ENCODE results near the gene FRMD4A.

Gene FRMD4A

GRCh38 chr10:14024329-14025202 lies 306.2 kb downstream of the FRMD4A start:
- Histone ChIP-seq H3K9ac (ENCODE audit: low read depth, low read length) (no peak overlapping the region), H3K79me2 (ENCODE audit: insufficient read depth, low read length) (no peaks in the 10 kb centered on the region), H3K4me3 (ENCODE audit: low read depth in 1 of 2, low read length in 2 of 2) (no peak overlapping the region), H3K4me2 (ENCODE audit: insufficient read depth, low read length) (no peak overlapping the region), H3K27me3 (ENCODE audit: insufficient read depth, low read length, poor library complexity) (peaks cover 10% of the 10 kb centered on the region), H4K20me1 (ENCODE audit: insufficient read depth, low read length) (no peaks in the 10 kb centered on the region), H2AFZ (ENCODE audit: low read depth, low read length) (no peak overlapping the region), H3K27ac (ENCODE audit: low read length) (no peak overlapping the region), H3K36me3 (ENCODE audit: insufficient read depth, low read length) (no peaks in the 10 kb centered on the region), H3K4me1 (ENCODE audit: insufficient read depth, low read length) (no peaks in the 10 kb centered on the region), H3K9me3 (ENCODE audit: insufficient read depth, low read length, severe bottlenecking) (no peaks in the 10 kb centered on the region)
- DNase-seq: no peak
- ATAC-seq (ENCODE audit: insufficient read depth, low read depth): no peak
- TF ChIP-seq EZH2 (IDR thresholded peaks at IDR 0.05; ENCODE audit: borderline replicate concordance, low read depth, low read length, severe bottlenecking) (no peak), CTCF (IDR thresholded peaks at IDR 0.05; ENCODE audit: borderline replicate concordance, extremely low read depth, low read length, poor library complexity, severe bottlenecking) (no peak)

- Histone ChIP-seq H2AFZ (ENCODE audit: low read depth, low read length) (no peak overlapping the region), H3K27me3 (ENCODE audit: insufficient read depth, low read length, poor library complexity) (peaks cover 10% of the 10 kb centered on the region), H3K4me2 (ENCODE audit: insufficient read depth, low read length) (no peak overlapping the region), H4K20me1 (ENCODE audit: insufficient read depth, low read length) (no peaks in the 10 kb centered on the region), H3K36me3 (ENCODE audit: insufficient read depth, low read length) (no peaks in the 10 kb centered on the region), H3K9me3 (ENCODE audit: insufficient read depth, low read length, severe bottlenecking) (no peaks in the 10 kb centered on the region), H3K9ac (ENCODE audit: low read depth, low read length) (no peak overlapping the region), H3K79me2 (ENCODE audit: insufficient read depth, low read length) (no peaks in the 10 kb centered on the region), H3K4me3 (ENCODE audit: low read depth in 1 of 2, low read length in 2 of 2) (no peak overlapping the region), H3K4me1 (ENCODE audit: insufficient read depth, low read length) (no peaks in the 10 kb centered on the region), H3K27ac (ENCODE audit: low read length) (no peak overlapping the region)
- ATAC-seq (ENCODE audit: insufficient read depth, low read depth): no peak
- TF ChIP-seq EZH2 (IDR thresholded peaks at IDR 0.05; ENCODE audit: borderline replicate concordance, low read depth, low read length, severe bottlenecking) (no peak), CTCF (IDR thresholded peaks at IDR 0.05; ENCODE audit: borderline replicate concordance, extremely low read depth, low read length, poor library complexity, severe bottlenecking) (no peak)
- DNase-seq: no peak
Measured at GRCh38 chr10:14023673-14024328, 306.9 kb downstream of the FRMD4A start.

- no peaks in the 10 kb centered on the region for H4K20me1 ChIP-seq (ENCODE audit: insufficient read depth, low read length)
- H3K4me1 ChIP-seq (ENCODE audit: insufficient read depth, low read length): no peaks in the 10 kb centered on the region
- no peak for TF ChIP-seq EZH2 (IDR thresholded peaks at IDR 0.05; ENCODE audit: borderline replicate concordance, low read depth, low read length, severe bottlenecking)
- no peak overlapping the region for H3K9ac ChIP-seq (ENCODE audit: low read depth, low read length)
- no peaks in the 10 kb centered on the region for H3K79me2 ChIP-seq (ENCODE audit: insufficient read depth, low read length)
- no peak overlapping the region for H3K4me3 ChIP-seq (ENCODE audit: low read depth in 1 of 2, low read length in 2 of 2)
- H2AFZ ChIP-seq (ENCODE audit: low read depth, low read length): no peak overlapping the region
- H3K9me3 ChIP-seq (ENCODE audit: insufficient read depth, low read length, severe bottlenecking): no peaks in the 10 kb centered on the region
- H3K27me3 ChIP-seq (ENCODE audit: insufficient read depth, low read length, poor library complexity): peaks cover 10% of the 10 kb centered on the region
- DNase-seq (no peak), ATAC-seq (ENCODE audit: insufficient read depth, low read depth) (no peak)
- H3K4me2 ChIP-seq (ENCODE audit: insufficient read depth, low read length): no peak overlapping the region
- H3K36me3 ChIP-seq (ENCODE audit: insufficient read depth, low read length): no peaks in the 10 kb centered on the region
- no peak overlapping the region for H3K27ac ChIP-seq (ENCODE audit: low read length)
Measured at GRCh38 chr10:14022954-14023672, 307.6 kb downstream of the FRMD4A start.
